ENCODE results near the gene XAGE1A. TPM values are rescaled to one million over a fixed set of nuclear protein-coding genes. Genes with fewer than 3 reads are reported as not detected.

XAGE1A gene, protein sequence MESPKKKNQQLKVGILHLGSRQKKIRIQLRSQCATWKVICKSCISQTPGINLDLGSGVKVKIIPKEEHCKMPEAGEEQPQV
- not detected in 2 replicates for total RNA-seq

DNA sequence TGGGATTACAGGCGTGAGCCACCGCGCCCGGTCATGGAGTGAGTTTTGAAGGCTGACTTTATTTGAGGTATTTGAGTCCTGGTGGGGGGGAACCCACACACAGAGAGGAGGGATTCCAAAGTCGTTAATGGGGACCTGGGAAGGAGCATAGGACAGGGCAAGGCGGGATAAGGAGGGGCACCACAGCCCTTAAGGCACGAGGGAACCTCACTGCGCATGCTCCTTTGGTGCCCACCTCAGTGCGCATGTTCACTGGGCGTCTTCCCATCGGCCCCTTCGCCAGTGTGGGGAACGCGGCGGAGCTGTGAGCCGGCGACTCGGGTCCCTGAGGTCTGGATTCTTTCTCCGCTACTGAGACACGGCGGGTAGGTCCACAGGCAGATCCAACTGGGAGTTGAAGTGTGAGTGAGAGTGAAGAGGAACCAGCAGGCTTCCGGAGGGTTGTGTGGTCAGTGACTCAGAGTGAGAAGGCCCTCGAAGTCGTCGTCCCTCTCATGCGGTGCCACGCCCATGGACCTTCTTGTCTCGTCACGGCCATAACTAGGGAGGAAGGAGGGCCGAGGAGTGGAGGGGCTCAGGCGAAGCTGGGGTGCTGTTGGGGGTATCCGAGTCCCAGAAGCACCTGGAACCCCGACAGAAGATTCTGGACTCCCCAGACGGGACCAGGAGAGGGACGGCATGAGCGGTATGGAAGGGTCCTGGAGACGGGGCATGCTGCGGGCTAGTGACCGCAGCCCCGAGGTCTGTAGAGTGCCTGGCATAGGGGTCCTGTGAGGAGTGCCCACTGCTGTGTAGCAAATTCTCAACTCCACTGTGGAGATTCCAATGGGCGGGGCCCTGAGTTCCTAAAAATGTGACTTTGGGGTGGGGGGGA, at the start of gene XAGE1A:
XAGE1A (plus strand) TSS at position 264 of the 874 bp plus-strand sequence. CDS start 1,554 bp downstream, outside the sequence.

DNA sequence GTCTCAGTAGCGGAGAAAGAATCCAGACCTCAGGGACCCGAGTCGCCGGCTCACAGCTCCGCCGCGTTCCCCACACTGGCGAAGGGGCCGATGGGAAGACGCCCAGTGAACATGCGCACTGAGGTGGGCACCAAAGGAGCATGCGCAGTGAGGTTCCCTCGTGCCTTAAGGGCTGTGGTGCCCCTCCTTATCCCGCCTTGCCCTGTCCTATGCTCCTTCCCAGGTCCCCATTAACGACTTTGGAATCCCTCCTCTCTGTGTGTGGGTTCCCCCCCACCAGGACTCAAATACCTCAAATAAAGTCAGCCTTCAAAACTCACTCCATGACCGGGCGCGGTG, 21.3 kb downstream of the XAGE1A start, which contains the start of gene XAGE1B:
XAGE1B (minus strand) TSS at position 77 of the 339 bp plus-strand sequence. CDS start 1,536 bp downstream, outside the sequence.

Other genes starting within 250 kb of the XAGE1A start
- gene XAGE2, start 126.8 kb upstream of the XAGE1A start, total RNA-seq, result not detected in 2 replicates
- gene XAGE1B, start 21.3 kb downstream of the XAGE1A start, total RNA-seq, result not detected in 2 replicates
- not detected in 2 replicates for gene SSX7, start 159.1 kb downstream of the XAGE1A start, total RNA-seq
- gene SSX2, start 211.4 kb downstream of the XAGE1A start, total RNA-seq, result not detected in 2 replicates